Measurements from ENCODE around the gene PLCD1. TPM values are rescaled to one million over a fixed set of nuclear protein-coding genes. Genes with fewer than 3 reads are reported as not detected.

The PLCD1 gene
- total RNA-seq, 1 experiment from 2014 or later = 7.9 TPM

DNA sequence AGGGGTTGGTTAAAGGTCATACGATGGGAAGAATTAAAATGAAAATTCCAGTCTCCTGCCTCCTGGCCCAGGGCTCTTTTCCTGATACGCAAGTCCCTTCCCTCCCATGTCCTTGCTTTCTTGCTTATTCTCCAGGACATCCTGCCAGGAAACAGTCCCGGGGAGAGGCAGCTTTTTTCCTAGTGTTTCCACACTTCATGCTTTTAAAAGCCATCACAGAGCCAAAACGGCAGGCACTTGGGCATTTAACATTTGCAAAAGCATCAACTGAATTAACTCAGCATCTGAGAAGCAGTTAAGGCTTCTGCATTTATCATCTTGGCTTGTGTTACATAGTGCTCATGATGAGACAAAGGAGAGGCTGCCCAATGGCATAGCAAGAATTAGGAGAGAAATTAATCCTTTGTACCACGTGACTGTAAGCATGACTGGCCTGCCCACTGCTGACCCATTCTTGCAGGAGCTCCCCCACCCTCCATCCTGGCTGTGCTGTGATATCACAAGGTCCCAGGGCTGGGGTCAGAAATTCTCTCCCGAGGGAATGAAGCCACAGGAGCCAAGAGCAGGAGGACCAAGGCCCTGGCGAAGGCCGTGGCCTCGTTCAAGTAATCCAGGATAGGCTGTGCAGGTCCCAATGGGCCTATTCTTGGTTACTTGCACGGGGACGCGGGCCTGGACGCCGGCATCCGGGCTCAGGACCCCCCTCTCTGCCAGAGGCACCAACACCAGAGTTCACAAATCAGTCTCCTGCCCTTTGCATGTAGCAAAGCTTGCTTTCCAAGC, 60.4 kb downstream of the PLCD1 start:
- ChIA-PET CTCF (interaction anchor here (6.6 kb wide), 1 partner anchor 114 kb away, joined by 64 read pairs; no protein-coding TSS in a partner anchor), POLR2A (no interaction called here)
- Mint-ChIP-seq H3K36me3 (ENCODE audit: insufficient read depth, unreplicated experiment) (peaks cover 34% of the 10 kb centered on the region), H3K4me3 (ENCODE audit: unreplicated experiment) (no peak overlapping the region), H3K4me1 (ENCODE audit: low read depth, unreplicated experiment) (peaks cover 44% of the 10 kb centered on the region), H3K27ac (ENCODE audit: unreplicated experiment) (no peak overlapping the region), H3K9me3 (ENCODE audit: unreplicated experiment) (no peaks in the 10 kb centered on the region), H3K27me3 (ENCODE audit: insufficient read depth, unreplicated experiment) (no peaks in the 10 kb centered on the region)
- Histone ChIP-seq H3K4me1 (peaks cover 42% of the 10 kb centered on the region), H3K27me3 (replicated peaks; ENCODE audit: control insufficient read depth, insufficient read depth, low read length) (no peaks in the 10 kb centered on the region), H3K9me3 (no peaks in the 10 kb centered on the region), H3K4me3 (ENCODE audit: low read depth, low read length) (no peak overlapping the region), H3K36me3 (ENCODE audit: control insufficient read depth, insufficient read depth, low read length) (peaks cover 1% of the 10 kb centered on the region; the same call in 1 of the 2 replicates)
- intact Hi-C loops (cut with micrococcal nuclease; ENCODE audit: unreplicated experiment) = loop anchor here (5.0 kb wide), 1 partner anchor 57 kb away; no protein-coding TSS in a partner anchor
- no peak for TF ChIP-seq CTCF (IDR thresholded peaks at IDR 0.05; ENCODE audit: insufficient read depth in 1 of 2, low read depth in 1 of 2, low read length in 1 of 2, severe bottlenecking in 1 of 2, unreplicated experiment in 1 of 2)
- no peak for DNase-seq
- no TSS peak for BruUV-seq (replicated peaks)

DNA sequence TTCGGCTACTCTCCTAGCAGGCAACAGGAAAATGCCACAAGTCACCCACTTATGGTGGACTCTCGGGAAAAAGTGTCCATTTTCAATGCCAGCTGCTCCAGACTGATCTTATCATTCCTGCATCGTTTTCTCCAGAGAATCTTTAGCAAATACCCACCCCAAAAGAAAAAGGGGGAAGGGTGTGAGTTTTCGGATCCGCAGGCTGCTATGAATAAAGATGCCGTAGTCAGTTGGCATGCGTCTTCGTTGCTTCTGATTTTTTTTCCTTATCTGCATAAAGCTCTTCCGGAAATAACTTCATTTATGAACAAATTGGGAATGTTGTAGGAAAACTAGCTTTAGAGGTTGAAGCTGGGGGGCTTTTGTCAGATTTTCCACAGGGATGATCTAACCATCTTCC, 61.2 kb downstream of the PLCD1 start:
- Mint-ChIP-seq H3K9me3 (ENCODE audit: unreplicated experiment) (no peaks in the 10 kb centered on the region), H3K27me3 (ENCODE audit: insufficient read depth, unreplicated experiment) (no peaks in the 10 kb centered on the region), H3K4me1 (ENCODE audit: low read depth, unreplicated experiment) (peaks cover 37% of the 10 kb centered on the region), H3K4me3 (ENCODE audit: unreplicated experiment) (no peak overlapping the region), H3K27ac (ENCODE audit: unreplicated experiment) (no peak overlapping the region), H3K36me3 (ENCODE audit: insufficient read depth, unreplicated experiment) (peaks cover 26% of the 10 kb centered on the region)
- TF ChIP-seq CTCF (IDR thresholded peaks at IDR 0.05; ENCODE audit: insufficient read depth in 1 of 2, low read depth in 1 of 2, low read length in 1 of 2, severe bottlenecking in 1 of 2, unreplicated experiment in 1 of 2) = no peak
- ChIA-PET CTCF (interaction anchor here (1.0 to 6.6 kb wide), 5 partner anchors 29 to 113 kb away, joined by 3 to 64 read pairs (median 10); no protein-coding TSS in a partner anchor), POLR2A (no interaction called here)
- Histone ChIP-seq H3K4me1 (peaks cover 42% of the 10 kb centered on the region), H3K9me3 (no peaks in the 10 kb centered on the region), H3K36me3 (ENCODE audit: control insufficient read depth, insufficient read depth, low read length) (peaks cover 1% of the 10 kb centered on the region; the same call in 1 of the 2 replicates), H3K4me3 (ENCODE audit: low read depth, low read length) (no peak overlapping the region), H3K27me3 (replicated peaks; ENCODE audit: control insufficient read depth, insufficient read depth, low read length) (no peaks in the 10 kb centered on the region)
- no peak for DNase-seq
- intact Hi-C loops (cut with micrococcal nuclease; ENCODE audit: unreplicated experiment) = loop anchor here (5.0 kb wide), 1 partner anchor 56 kb away; no protein-coding TSS in a partner anchor
- BruUV-seq (replicated peaks) = no TSS peak

GRCh38 chr3:37967260-37967881, 62.1 kb downstream of the PLCD1 start:
- H3K27ac Mint-ChIP-seq (ENCODE audit: unreplicated experiment) = no peak overlapping the region
- H3K27me3 Mint-ChIP-seq (ENCODE audit: insufficient read depth, unreplicated experiment) = no peaks in the 10 kb centered on the region
- peak; percentile 77 to 82 for DNase-seq
- ChIA-PET CTCF (interaction anchor here (0.7 to 6.6 kb wide), 10 partner anchors 13 to 116 kb away, joined by 3 to 64 read pairs (median 4); partner anchors contain the start of gene DLEC1), POLR2A (no interaction called here)
- no peaks in the 10 kb centered on the region for H3K9me3 Mint-ChIP-seq (ENCODE audit: unreplicated experiment)
- intact Hi-C loops (cut with micrococcal nuclease; ENCODE audit: unreplicated experiment) = loop anchor here (1.0 to 5.0 kb wide), 2 partner anchors 55 to 112 kb away; no protein-coding TSS in a partner anchor
- peaks cover 41% of the 10 kb centered on the region for H3K4me1 ChIP-seq
- TF ChIP-seq CTCF (IDR thresholded peaks at IDR 0.05; ENCODE audit: insufficient read depth in 1 of 2, low read depth in 1 of 2, low read length in 1 of 2, severe bottlenecking in 1 of 2, unreplicated experiment in 1 of 2) = peak; percentile 79 to 93
- peaks cover 1% of the 10 kb centered on the region; the same call in 1 of the 2 replicates for H3K36me3 ChIP-seq (ENCODE audit: control insufficient read depth, insufficient read depth, low read length)
- H3K9me3 ChIP-seq = no peaks in the 10 kb centered on the region
- BruUV-seq (replicated peaks) = no TSS peak
- H3K4me3 ChIP-seq (ENCODE audit: low read depth, low read length) = no peak overlapping the region
- no peaks in the 10 kb centered on the region for H3K27me3 ChIP-seq (replicated peaks; ENCODE audit: control insufficient read depth, insufficient read depth, low read length)
- no peak overlapping the region for H3K4me3 Mint-ChIP-seq (ENCODE audit: unreplicated experiment)
- peaks cover 23% of the 10 kb centered on the region for H3K36me3 Mint-ChIP-seq (ENCODE audit: insufficient read depth, unreplicated experiment)
- H3K4me1 Mint-ChIP-seq (ENCODE audit: low read depth, unreplicated experiment) = peaks cover 33% of the 10 kb centered on the region
